A172 (cell line): ENCODE measurements around the gene TRIM50. TPM values are rescaled to one million over a fixed set of nuclear protein-coding genes. Genes with fewer than 3 reads are reported as not detected.
A peak's percentile ranks its signal among the peaks of the same experiment; 100 is the strongest.
"Not testable (repeated sequence)": the region's sequence is repeated elsewhere in the genome, so short reads cannot be mapped to it uniquely, and the experiment has no call there.

Experiments
- DNase-seq: peaks from one replicate; pipeline ENCODE4 v3.0.0-alpha.2; 2015; ENCODE audit warnings: low spot score
- total RNA-seq: library from RNA; depleted of rRNA; stranded (reverse); fragments of >200 nt; shearing (Covaris generic); gene quantifications from 2 replicates; pipeline ENCODE4 v1.2.3, GENCODE V29; 2014

The TRIM50 gene
- total RNA-seq, 1 experiment from 2014 or later = not detected

DNA sequence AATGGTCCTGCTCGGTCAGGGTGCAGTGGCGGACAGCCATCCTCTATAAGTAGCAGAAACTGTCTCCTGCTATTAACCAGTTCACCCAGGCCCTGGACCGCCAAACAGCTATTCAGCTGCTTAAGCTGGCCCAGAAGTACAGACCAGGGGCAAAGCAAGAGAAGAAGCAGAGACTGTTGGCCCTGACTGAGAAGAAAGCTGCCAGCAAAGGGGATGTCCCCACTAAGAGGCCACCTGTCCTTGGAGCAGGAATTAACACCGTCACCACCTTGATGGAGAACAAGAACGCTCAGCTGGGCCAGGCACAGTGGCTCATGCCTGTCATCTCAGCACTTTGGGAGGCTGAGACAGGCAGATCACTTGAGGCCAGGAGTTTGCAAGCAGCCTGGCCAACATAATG is 13.6 kb downstream of the TRIM50 start:
- no peak for DNase-seq

GRCh38 chr7:73313521-73313906 is 14.4 kb downstream of the TRIM50 start:
- no peak for DNase-seq

- no peak for DNase-seq
Observed at GRCh38 chr7:73312831-73313520, 14.9 kb downstream of the TRIM50 start.

- DNase-seq = peak; percentile 78
Observed at GRCh38 chr7:73311421-73311820, 16.5 kb downstream of the TRIM50 start.

GRCh38 chr7:73308665-73309214 is 19.1 kb downstream of the TRIM50 start, which contains the start of gene NSUN5:
Gene NSUN5, minus strand, starts transcription at chr7:73308826. Its CDS starts 36 bp downstream, at chr7:73308790.
- no peak for DNase-seq

DNA sequence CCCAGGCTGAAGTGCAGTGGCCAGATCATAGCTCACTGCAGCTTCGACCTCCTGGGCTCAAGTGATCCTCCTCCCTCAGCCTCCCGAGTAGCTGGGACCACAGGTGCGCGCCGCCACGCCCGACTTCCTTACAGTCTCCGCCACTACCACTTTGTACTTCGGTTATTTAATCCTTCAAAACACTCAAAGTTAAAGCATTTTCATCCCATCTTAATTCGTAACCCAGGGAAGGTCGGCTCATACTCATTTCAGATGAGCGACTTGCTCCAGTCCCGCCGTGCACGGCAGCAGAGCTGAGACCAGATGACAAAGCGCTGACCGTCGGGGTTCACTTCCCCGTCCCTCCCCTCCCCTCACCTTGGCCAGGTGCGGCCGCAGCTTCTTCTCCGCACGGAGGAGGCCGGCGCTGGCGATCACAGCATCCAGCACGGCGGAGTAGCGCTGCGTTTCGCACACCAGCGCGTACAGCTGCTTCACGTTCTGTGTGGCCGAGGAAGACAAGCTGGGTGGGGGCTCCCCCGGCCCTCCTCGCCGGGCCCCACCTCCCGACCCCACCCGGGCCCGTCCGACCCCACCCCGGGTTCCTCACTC is 19.7 kb downstream of the TRIM50 start:
- no peak for DNase-seq

- DNase-seq = no peak
Observed at GRCh38 chr7:73307436-73307835, 20.4 kb downstream of the TRIM50 start.

DNA sequence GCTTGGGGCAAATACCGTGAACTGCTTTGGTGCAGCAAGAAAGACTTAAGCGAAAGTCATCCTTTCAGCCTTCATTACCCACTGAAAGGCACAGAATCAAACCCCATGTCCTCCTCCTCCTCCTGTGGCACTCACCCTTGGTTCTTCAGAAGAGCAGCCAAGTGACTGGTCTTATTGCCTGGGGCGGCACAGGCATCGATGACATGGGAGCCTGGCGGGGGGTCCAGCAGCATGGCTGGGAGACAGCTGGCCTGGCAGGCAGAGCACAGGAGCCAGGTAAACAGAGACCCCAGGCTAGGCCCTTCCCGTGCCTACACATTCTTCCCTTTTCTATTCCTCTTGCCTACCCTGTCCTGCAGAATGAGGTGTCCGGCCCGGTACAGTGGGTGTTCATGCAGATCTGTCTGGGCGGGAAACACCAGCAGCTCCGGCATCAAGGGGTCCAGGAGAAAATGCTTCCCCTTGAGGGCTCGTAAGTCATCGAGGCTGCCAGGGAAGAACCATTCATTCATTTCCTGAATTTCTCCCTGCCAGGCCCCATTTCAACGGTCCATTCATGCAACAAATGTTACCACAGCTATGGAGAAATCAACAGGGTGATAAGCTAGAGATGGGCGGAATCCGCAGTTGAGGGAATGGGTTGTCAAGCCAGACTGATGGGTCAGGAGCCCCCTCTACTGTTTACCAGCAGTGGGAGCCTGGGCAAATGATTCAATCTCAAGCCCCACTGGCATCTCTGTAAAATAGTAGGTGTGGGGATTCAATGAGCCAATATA is 23.1 kb downstream of the TRIM50 start:
- DNase-seq = peak; percentile 20

- no peak for DNase-seq
Observed at GRCh38 chr7:73304071-73304470, 23.8 kb downstream of the TRIM50 start.

- DNase-seq = no peak
Observed at GRCh38 chr7:73303546-73303945, 24.3 kb downstream of the TRIM50 start.

DNA sequence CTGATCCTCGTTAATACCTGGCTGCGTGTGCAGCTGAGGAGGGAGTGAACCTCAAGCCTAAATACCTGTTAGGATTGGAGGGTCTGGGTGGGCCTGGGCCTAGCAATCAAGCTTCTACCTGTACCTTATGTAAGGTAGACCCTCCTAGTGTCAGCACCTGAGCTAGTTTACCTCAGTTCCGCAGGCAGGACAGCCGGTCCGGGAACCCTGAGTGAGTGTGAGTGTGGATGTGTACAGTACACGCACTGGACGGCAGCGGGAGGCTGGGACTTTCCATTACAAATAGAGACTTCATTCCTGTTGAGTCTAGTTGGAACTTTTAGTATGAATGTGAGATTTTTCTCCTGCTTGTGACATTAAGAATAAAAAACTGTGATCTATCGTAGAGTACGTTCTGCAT is 25.0 kb downstream of the TRIM50 start:
- not testable (repeated sequence) for DNase-seq

DNA sequence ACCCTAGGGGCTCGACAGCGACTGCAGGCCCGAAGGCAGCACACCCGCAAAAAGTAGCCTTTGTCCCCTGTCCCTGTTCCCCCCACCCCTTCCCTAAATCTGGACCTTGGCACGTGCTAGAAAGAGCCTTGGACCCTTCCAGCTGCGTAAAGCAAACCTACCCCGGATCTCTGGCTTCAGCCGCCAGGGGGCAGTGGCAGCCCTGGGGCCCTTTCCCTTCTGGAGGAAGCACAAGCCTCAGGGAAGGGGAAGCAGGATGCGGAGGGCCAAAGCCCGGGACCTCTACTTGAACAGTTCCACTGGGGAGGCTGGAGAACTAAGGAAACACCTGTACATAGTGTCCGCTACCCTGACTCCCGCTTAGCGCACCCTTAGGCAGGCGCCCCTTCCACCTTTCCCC is 26.8 kb downstream of the TRIM50 start:
- DNase-seq = not testable (repeated sequence)

- not testable (repeated sequence) for DNase-seq
Observed at GRCh38 chr7:73299812-73300211, 28.1 kb downstream of the TRIM50 start.

DNA sequence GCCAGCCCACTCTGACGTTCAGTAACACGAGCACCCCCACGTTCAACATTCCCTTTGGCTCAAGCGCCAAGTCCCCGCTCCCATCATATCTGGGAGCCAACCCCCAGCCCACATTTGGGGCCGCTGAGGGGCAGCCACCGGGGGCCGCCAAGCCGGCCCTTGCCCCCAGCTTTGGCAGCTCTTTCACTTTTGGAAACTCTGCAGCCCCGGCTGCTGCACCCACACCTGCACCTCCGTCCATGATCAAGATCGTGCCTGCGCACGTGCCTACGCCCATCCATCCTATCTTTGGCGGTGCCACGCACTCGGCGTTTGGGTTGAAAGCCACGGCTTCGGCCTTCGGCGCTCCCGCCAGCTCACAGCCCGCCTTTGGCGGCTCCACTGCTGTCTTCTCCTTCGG is 30.2 kb downstream of the TRIM50 start:
- not testable (repeated sequence) for DNase-seq

- not testable (repeated sequence) for DNase-seq
Observed at GRCh38 chr7:73297235-73297634, 30.6 kb downstream of the TRIM50 start.

DNA sequence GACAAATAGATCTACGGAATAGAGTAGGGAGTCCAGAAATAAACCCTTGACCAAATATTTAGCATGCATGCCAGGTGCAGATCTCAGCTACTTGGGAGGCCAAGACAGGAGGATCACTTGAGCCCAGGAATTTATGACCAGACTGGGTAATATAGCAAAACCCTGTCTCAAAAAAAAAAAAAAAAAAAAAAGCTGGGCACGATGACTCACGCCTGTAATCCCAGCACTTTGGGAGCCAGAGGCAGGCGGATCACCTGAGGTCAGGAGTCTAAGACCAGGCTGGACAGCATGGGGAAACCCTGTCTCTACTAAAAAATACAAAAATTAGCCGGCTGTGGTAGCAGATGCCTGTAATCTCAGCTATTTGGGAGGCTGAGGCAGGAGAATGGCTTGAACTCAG is 50.7 kb downstream of the TRIM50 start:
- not testable (repeated sequence) for DNase-seq

DNA sequence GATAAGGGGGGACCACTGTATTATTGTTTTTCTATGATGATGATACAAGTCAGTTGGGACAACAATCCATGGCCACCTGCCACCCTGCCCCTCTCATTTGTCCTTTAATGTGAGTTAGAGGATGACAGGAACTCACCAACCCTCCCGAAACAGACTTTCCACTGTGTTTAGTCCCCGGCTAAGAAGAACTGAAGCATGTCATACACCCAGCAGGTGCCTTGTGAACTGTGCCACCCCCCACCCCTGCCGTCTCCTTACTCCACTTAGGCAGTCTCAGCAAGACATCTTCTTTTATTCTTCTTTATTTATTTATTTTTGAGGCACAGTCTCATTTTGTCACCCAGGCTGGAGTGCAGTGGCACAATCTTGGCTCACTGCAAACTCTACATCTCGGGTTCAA is 60.1 kb downstream of the TRIM50 start:
- DNase-seq = not testable (repeated sequence)

- DNase-seq = not testable (repeated sequence)
Observed at GRCh38 chr7:73266719-73267368, 61.0 kb downstream of the TRIM50 start.
